Cardiac muscle cell (in vitro differentiated cells and primary cell): Measurements from ENCODE around the gene RBM23. TPM values are rescaled to one million over a fixed set of nuclear protein-coding genes. Genes with fewer than 3 reads are reported as not detected.

Experiments
- DNase-seq, 2 donors: peaks; one replicate each; pipeline versions ENCODE4 v3.0.0 to v3.0.0-alpha.2; 2010 to 2017; ENCODE audit warnings: low read depth in 1 of 2, low spot score in 1 of 2
- H3K27ac ChIP-seq: fragments of 200-600 bp; sonication (generic); 2 replicates; pipeline ENCODE4 v1.5.1; 2016
- H3K27me3 ChIP-seq: fragments of 200-600 bp; sonication (generic); 2 replicates; pipeline ENCODE4 v1.6.0; 2016; ENCODE audit warnings: control low read depth
- H3K36me3 ChIP-seq: fragments of 200-600 bp; sonication (generic); 2 replicates; pipeline ENCODE4 v1.5.1; 2016; ENCODE audit warnings: control low read depth
- H3K4me1 ChIP-seq: fragments of 200-600 bp; sonication (generic); 2 replicates; pipeline ENCODE4 v1.8.1; 2017; ENCODE audit warnings: low read depth, mild to moderate bottlenecking, mixed run types
- H3K4me3 ChIP-seq: fragments of 200-600 bp; sonication (generic); 2 replicates; pipeline ENCODE4 v1.5.1; 2016; ENCODE audit warnings: mild to moderate bottlenecking
- H3K9me3 ChIP-seq: fragments of 200-600 bp; sonication (generic); 2 replicates; pipeline ENCODE4 v1.5.1; 2017; ENCODE audit warnings: low read depth, mild to moderate bottlenecking, control low read depth
- polyA plus RNA-seq: library from polyadenylated mRNA; unstranded; fragments of >200 nt; fragmentation: Nextera tagmentation; extraction: Ambion mirVana; gene quantifications from 2 replicates; pipeline ENCODE4 v1.2.1, GENCODE V29; 2016
- total RNA-seq: library from RNA; depleted of rRNA; stranded (reverse); fragments of >200 nt; gene quantifications from 2 replicates; pipeline ENCODE4 v1.2.3, GENCODE V29; 2016
- TF ChIP-seq, protein P1 (sequence below): IDR thresholded peaks from 2 replicates; pipeline ENCODE4 v1.5.1; 2012; ENCODE audit warnings: low read depth, mild to moderate bottlenecking, low read length

The RBM23 gene
- total and polyA plus RNA-seq, 2 experiments from 2014 or later = 93.4 to 107 TPM

DNA sequence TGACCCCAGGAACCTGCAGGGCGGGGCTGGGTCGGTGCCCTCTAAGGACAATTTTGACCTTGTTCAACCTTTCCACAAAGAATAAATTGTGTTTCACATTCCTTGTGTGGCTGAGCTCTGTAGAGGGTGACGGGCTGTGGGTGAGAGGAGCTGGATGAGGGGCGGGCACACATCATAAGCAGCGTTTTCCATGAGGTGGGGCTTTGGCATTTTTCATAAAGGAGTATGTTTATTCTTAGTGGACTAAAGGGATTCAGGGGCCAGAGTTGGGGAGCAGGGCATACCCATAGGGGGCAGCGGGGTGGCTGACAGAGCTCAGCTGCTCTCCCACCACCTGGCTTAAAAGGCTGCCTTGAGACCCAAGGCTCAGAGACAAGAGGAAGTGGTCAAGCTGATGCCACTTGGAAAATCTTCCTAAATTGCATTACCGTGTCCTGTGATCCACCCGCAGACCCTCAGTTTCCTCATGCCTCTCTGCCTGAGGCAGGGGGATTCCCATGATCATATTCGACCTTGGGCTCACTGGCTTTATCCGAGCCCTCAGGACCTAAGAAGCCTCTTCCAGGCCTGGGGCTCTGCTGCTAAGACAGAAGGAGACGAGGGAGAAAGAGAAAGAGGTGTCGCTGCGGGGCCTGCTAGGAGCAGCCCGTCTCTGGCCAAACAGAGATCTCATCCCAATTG is 71.1 kb downstream of the RBM23 start:
- Histone ChIP-seq H3K4me1 (no peaks in the 10 kb centered on the region), H3K27ac (no peak overlapping the region), H3K27me3 (no peaks in the 10 kb centered on the region), H3K9me3 (no peaks in the 10 kb centered on the region), H3K36me3 (no peaks in the 10 kb centered on the region), H3K4me3 (no peak overlapping the region)
- DNase-seq = peak in 1 of 2 donors; percentile 75
- TF ChIP-seq, protein P1, sequence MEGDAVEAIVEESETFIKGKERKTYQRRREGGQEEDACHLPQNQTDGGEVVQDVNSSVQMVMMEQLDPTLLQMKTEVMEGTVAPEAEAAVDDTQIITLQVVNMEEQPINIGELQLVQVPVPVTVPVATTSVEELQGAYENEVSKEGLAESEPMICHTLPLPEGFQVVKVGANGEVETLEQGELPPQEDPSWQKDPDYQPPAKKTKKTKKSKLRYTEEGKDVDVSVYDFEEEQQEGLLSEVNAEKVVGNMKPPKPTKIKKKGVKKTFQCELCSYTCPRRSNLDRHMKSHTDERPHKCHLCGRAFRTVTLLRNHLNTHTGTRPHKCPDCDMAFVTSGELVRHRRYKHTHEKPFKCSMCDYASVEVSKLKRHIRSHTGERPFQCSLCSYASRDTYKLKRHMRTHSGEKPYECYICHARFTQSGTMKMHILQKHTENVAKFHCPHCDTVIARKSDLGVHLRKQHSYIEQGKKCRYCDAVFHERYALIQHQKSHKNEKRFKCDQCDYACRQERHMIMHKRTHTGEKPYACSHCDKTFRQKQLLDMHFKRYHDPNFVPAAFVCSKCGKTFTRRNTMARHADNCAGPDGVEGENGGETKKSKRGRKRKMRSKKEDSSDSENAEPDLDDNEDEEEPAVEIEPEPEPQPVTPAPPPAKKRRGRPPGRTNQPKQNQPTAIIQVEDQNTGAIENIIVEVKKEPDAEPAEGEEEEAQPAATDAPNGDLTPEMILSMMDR = peak; percentile 11

DNA sequence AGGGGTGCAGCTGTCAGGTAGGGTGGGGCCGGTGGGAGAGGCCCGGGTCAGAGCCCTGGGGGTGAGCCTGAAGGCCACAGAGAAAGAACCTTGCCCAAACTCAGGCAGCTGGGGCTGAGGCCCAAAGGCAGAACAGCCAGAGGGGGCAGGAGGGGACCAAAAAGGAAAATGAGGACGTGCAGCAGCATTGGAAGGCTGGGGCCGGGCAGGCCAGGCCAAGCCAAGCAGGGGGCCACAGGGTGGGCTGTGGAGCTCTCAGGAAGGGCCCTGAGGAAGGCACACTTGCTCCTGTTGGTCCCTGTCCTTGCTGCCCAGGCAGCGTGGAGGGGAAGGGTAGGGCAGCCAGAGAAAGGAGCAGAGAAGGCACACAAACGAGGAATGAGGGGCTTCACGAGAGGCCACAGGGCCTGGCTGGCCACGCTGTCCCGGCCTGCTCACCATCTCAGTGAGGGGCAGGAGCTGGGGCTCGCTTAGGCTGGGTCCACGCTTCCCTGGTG is 72.1 kb downstream of the RBM23 start:
- TF ChIP-seq, protein P1 = no peak
- H3K9me3 ChIP-seq = no peaks in the 10 kb centered on the region
- H3K4me1 ChIP-seq = no peaks in the 10 kb centered on the region
- DNase-seq = no peak
- no peaks in the 10 kb centered on the region for H3K27me3 ChIP-seq
- H3K27ac ChIP-seq = no peak overlapping the region
- no peak overlapping the region for H3K4me3 ChIP-seq
- H3K36me3 ChIP-seq = no peaks in the 10 kb centered on the region

DNA sequence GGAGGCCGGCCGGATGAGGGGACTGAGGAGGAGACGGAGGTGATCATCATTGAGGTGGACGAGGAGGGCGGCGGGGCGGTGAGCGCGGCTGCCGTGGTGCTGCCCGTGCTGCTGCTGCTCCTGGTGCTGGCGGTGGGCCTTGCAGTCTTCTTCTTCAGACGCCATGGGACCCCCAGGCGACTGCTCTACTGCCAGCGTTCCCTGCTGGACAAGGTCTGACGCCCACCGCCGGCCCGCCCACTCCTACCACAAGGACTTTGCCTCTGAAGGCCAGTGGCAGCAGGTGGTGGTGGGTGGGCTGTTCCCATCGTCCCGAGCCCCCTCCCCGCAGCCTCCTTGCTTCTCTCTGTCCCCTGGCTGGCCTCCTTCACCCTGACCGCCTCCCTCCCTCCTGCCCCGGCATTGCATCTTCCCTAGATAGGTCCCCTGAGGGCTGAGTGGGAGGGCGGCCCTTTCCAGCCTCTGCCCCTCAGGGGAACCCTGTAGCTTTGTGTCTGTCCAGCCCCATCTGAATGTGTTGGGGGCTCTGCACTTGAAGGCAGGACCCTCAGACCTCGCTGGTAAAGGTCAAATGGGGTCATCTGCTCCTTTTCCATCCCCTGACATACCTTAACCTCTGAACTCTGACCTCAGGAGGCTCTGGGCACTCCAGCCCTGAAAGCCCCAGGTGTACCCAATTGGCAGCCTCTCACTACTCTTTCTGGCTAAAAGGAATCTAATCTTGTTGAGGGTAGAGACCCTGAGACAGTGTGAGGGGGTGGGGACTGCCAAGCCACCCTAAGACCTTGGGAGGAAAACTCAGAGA is 72.9 kb downstream of the RBM23 start:
- H3K9me3 ChIP-seq = no peaks in the 10 kb centered on the region
- H3K4me1 ChIP-seq = peaks cover 2% of the 10 kb centered on the region
- H3K27ac ChIP-seq = no peak overlapping the region
- H3K36me3 ChIP-seq = no peaks in the 10 kb centered on the region
- no peak overlapping the region for H3K4me3 ChIP-seq
- TF ChIP-seq, protein P1 = no peak
- DNase-seq = no peak
- no peaks in the 10 kb centered on the region for H3K27me3 ChIP-seq

DNA sequence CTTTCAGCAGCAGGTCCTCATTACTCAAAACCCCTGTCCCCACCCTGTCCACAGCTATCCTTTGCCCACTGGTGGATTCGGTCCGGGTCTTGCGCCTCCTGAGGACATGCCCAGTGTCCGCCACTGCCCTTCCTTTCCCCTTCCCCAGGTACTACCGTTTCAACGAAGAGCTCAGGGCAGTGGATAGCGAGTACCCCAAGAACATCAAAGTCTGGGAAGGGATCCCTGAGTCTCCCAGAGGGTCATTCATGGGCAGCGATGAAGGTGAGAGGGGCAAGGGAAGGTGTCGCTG is 73.9 kb downstream of the RBM23 start:
- H3K36me3 ChIP-seq = no peaks in the 10 kb centered on the region
- H3K27ac ChIP-seq = no peak overlapping the region
- peaks cover 5% of the 10 kb centered on the region for H3K4me1 ChIP-seq
- no peaks in the 10 kb centered on the region for H3K9me3 ChIP-seq
- TF ChIP-seq, protein P1 = no peak
- H3K27me3 ChIP-seq = no peaks in the 10 kb centered on the region
- no peak overlapping the region for H3K4me3 ChIP-seq
- DNase-seq = no peak

DNA sequence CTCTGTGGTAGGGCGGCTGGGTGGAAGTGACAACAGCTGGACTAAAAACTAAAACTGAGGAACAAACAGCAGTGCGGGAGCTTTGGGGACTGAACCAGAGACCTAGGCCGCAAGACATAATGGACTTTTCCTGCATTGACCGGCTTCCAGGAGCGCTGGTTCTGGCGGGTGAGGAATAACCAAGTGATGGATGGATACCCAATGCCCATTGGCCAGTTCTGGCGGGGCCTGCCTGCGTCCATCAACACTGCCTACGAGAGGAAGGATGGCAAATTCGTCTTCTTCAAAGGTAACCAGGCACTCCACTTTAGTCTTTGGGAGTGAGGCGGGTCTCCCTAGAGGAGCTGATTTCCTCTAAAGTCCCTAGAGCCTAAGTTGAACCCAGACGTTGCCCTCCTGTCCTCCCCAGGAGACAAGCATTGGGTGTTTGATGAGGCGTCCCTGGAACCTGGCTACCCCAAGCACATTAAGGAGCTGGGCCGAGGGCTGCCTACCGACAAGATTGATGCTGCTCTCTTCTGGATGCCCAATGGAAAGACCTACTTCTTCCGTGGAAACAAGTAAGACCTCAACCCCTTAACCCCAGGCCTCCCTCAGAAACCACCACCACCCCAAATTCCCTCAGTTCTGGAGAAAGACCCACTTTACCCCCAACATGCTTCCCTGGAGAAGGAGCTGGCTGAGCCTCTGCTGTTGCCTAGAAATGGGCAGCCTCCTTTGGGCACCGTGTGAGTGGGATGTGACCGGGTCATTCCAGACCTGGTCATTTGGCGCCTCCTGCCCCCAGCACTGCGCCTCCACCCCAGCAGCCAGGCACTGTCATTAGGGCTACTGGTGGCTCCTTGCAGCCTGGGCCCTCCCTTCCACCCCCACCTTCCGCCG is 74.5 kb downstream of the RBM23 start:
- no peak overlapping the region for H3K27ac ChIP-seq
- peaks cover 5% of the 10 kb centered on the region for H3K4me1 ChIP-seq
- no peaks in the 10 kb centered on the region for H3K9me3 ChIP-seq
- DNase-seq = no peak
- H3K27me3 ChIP-seq = no peaks in the 10 kb centered on the region
- H3K36me3 ChIP-seq = no peaks in the 10 kb centered on the region
- TF ChIP-seq, protein P1 = no peak
- H3K4me3 ChIP-seq = no peak overlapping the region
